Activated CD4-positive, CD25-positive, alpha-beta regulatory T cell (primary cell): ENCODE measurements around the gene CLNK.
"Not testable (repeated sequence)": the region's sequence is repeated elsewhere in the genome, so short reads cannot be mapped to it uniquely, and the experiment has no call there.

Experiments used
- DNase-seq, 4 experiments: peaks; one replicate each; lab custom pipeline; 2025; lab: John Stamatoyannopoulos, UW

CLNK gene

DNA sequence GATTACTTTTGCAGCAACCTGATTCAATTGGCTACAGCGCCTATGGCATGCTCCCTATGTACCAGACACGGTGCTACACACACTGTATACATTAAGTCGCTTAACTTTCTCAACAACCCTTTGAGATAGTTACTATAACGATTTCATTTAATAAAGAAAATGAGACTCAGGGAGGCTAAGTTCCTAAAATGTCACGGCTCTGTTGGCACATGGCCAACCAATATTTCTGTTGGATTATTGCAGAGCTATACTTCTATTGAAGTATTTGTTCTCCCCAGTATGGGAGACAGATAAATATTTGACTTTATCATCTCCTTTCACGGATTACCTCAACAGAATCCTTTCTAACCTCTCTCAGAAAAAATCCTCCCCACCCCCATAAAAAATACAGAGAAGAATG, 25.3 kb downstream of the CLNK start:
- DNase-seq = no peak

DNA sequence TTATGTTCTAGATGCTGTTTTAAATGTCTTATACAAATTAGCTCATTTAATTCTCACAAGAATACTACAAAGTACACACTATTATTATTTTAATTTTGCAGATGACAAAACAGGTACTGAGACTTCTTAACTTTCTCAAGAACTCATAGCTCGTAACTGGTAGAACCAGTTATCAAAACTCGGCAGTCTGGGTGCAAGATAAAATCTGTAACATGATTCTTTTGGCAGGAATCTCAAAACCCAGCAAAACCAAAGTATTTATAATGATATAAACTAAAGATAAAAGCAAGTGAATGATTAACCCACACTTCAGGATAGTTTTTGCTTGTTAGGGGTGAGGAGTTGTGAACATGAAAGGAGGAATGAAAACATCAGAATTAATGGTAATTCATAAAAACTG, 27.6 kb downstream of the CLNK start:
- no peak for DNase-seq

DNA sequence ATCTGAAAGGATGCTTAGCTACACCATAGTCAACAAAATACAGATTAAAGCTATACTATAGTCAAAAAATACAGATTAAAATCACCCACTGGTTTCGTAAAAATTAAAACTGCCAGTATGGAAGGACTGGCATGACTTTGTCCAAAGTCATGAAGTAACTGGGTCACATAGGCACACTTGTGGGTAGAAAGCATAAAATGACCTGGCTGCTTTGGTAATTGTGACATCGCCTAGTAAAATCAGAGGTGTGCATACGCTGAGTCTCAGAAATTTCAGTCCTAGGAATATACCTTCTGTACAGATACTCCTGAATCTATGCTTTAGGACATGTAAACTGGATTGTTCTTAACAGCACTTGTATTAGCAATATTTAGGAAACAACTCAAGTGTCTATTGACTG, 28.1 kb downstream of the CLNK start:
- DNase-seq = no peak

DNA sequence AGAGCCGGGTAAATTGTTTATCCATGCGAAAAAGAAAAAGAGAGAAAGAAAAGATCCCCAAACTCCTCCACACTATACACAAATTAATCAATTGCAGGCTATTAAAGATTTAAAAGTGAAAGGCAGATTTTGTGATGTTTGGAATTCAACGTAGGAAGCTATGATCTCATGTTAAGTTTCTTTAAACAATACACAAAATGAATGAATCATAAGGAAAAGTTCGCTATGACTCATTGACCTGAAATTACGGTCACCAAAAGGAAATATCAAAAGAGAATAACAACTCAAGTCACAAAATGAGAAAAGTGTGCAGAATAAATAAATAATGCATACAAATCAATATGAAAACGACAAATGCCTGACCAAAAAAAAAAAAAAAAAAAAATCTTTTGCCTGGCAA, 28.6 kb downstream of the CLNK start:
- no peak for DNase-seq

DNA sequence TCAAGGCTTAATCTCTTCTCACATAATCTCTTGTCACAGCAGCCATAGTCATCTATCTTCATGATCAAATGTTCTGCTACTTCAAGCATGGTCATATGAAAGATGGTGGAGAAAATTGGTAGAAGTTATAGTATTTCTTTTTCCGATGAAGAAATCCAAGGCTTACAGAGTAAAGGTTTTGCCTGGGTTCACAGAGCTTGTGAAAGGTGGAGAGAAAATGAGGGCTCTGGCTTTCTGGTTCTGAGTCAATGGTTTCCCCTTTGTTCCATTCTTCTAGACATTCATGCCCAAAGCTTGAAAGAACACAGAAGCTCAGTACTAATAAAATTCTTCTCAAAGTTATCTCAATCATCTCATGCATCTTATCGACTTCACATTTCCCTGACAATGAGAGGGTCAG, 36.1 kb downstream of the CLNK start:
- DNase-seq = no peak

DNA sequence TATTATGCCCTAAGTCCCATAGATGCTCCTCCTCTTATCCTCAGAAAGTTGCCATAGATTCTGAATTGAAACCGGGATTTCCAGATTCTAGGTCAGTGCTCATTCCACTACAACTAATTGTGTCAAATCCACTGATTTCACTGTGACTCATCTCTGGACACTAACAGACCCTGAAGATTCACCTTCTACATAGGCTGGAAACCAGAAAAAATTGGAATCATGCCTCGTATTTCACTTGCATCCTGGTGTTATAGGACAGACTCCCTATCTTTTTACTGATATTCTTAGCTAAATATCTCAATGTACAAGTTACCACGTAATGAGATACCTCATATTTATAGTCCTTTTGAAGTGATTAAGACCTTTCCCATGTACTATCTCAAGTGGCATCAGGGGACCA, 36.7 kb downstream of the CLNK start:
- DNase-seq = no peak

DNA sequence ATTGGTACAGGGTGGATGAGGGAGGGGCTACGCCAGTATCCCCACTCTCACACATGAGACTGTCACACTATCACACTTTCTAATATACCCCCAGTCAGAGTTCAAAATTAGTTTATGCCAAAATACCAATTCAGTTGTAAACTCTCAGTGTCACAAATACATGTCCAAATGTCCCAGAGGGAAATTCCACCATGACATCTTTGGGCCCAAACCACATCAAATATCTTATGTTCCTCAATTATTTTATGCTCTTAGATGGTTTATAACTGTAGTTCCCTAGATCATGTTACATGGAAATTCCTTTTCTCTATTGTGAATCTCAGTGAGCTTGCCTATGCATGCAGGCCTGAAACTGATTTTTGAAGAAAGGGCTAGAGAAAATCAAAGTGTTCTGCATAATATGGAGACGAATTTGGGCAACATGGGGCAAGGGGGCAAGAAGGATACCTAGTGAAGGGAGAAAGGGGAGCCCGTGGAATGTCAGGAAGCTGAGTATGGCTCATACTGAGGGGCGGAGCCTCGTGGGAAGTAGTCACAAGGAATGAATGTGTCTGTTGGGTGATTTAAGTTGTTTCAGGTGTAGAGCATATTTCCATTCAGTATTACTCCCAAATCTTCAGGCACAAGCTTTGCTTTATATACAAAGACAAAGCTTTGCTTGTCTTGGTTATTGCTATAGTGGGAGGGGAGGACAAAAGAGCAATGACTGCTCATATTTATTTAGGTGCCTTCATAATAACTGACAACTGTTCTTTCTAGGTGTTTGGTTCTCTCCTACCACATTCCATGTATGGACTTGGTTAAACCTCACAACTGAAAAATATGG, 40.8 kb downstream of the CLNK start:
- no peak for DNase-seq

DNA sequence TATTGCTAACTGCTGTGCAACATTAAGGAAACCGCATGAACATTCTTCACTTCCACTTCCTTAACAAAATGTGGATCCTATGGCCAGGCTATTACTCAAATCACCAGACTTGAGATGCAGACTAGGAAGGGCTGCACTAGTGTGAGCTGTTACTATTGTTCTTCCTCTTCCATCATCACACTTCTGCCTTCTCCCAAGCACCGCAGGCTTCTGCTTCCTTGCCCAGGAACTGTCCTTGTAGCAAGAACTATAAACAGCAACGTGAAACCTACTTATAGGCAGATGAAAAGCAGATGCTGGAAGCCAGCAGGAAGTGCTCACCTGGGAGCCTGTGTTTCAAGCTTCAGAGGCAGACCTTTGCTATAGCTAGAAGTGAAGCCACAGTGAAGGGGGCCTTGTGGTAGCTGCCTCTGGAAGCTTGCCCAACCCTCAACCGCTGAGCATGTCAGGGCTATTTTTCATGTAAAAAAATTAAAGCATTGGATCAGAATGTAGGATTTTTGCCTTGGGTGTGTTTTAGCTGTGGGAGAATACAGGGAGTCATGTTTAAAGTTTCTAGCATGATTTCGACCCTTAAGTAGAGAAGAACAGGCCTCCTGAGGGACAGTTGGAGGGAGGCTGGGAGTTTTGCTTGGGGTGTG, 43.9 kb downstream of the CLNK start:
- DNase-seq = no peak

DNA sequence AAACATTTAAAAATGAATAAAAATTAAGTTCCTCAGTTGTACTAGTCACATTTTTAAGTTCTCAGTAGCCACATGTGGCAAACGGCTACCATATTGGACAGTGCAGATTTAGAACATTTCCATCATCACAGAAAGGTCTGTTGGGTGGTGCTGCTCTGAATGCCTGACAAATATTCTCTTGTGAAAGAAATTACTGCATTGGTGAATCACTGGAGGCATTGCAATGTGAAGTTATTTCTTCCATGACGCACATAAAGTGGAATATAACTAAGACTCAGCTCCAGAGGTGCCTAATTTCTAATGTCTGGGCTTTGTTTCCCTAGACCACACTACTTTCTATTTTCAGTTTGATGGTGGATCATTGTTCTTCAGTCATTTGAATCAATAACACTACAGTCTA, 44.9 kb downstream of the CLNK start:
- no peak for DNase-seq

DNA sequence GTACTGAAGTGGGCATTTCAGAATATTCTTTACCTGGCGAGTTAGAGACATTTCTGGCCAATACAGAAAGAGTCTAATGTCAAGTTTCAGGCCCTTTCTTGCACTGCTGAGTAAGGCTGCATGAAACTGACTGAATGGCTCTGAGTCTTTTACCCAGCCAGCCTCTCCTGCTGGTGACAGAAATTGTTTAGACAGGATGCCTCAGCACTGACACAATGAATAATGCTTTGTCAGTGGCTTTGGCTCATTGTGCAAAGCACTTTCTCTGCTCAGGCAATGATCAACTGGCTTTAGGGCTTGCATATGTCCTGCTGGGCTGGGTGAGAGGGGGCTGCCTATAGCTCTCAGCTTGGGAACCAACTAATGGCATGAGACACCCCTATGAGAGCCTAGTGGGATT, 45.5 kb downstream of the CLNK start:
- no peak for DNase-seq

DNA sequence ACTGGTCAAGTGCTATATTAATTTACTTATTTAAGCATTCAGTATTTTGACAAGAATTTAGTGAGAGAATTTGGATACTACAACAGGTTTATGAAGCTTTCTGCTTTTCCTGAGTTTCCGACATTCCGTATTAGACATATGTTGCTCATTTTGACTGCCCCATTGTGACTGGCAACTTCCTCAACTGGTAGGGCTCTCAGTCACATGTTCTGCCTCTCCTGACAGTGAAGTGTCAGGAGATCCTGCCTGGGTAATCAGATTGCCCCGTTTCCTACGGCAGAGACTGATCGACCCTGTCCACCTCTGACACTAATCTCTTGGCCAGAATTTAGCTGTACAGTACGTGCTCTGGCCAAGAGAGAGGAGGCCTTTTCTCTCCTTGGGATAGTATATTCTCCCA, 49.5 kb downstream of the CLNK start:
- no peak for DNase-seq

DNA sequence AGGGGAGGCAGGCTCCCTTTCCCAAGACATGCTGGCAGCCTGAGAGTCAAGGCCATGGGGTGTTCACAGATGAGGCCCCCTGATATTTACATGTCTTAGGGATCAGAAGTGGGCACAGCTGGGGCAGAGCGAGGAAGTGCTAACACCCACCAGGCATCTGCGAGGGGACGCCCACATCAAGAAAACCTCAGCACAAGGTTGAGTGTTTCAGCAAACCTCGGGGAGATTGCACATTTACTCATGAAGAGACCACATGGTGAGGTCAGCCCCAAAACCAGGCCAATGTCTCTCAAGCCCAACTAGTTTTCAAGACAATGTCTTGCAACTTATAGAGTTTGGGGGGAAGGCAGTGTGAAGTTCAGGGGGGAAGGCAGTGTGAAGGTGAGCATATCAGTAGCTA, 55.2 kb downstream of the CLNK start:
- no peak for DNase-seq

DNA sequence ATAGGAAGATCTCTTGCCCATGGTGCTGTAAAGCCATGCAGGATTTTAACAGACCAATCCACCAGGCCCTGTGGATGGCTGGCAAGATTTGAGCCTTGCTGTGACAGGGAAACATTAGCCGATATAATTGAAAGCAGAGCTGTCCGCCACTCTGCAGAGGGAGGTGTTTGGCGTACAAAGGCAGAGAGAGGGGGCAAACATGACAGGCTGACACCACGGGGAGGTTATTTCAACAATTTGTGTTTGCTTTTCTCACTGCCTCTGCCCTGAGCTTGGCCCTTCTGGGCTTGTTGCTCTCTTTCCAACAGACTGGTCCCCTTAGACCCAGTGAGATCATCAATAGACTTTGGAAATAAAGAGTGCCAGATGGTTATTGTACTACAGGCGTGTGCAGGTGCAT, 59.4 kb downstream of the CLNK start:
- no peak for DNase-seq

DNA sequence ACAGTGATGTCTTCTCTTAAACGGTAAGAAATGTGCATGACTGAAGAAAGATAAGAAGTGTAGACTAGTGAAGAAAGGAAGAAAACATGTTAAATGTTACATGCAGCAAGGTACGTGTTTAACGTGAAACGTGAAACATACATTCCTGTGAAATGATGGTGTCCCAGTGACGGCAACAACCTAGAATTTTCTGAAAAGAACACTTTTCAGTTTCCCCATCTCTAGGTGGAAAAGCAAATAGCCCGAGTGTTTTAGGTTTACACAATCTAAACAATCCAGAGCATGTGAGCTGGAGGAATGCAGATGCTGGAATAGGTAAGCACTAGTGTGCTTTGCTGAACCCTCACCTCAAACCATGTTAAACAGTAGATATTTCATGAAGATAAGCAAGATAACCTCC, 60.7 kb downstream of the CLNK start:
- no peak for DNase-seq

DNA sequence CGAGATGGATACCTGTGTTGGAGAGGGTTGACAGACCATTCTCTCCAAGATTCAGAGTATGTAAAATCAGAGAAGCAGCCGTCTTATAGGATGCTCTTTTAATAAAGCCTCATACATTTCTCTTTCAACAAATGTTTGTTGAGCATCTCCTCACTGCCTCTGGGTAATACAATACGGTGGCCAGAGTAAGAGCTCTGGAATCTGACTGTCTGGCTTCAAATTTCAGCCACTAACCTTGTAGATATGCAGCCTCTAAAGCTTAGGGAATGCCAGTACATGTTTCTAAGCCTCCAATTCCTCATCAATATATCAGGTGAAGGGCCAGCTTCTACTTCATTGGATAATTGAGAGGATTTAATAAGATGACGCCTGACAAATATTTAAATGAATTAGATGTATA, 61.3 kb downstream of the CLNK start:
- no peak for DNase-seq

DNA sequence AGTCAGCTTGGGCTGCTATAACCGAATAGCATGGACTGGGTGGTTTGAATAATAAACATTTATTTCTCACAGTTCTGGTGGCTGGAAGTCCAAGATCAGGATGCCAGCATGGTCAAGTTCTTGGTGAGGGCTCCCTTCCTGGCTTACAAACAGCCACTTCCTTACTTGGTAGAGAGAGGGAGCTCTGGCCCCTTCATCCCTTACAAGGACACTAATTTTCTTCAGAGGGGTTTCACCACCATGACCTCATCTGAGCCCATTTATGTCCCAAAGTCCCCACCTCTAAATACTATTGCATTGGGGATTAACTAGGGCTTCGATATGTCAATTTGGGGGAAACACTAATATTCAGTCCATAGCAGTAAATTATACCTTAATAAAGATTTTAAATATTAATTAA, 61.8 kb downstream of the CLNK start:
- no peak for DNase-seq

DNA sequence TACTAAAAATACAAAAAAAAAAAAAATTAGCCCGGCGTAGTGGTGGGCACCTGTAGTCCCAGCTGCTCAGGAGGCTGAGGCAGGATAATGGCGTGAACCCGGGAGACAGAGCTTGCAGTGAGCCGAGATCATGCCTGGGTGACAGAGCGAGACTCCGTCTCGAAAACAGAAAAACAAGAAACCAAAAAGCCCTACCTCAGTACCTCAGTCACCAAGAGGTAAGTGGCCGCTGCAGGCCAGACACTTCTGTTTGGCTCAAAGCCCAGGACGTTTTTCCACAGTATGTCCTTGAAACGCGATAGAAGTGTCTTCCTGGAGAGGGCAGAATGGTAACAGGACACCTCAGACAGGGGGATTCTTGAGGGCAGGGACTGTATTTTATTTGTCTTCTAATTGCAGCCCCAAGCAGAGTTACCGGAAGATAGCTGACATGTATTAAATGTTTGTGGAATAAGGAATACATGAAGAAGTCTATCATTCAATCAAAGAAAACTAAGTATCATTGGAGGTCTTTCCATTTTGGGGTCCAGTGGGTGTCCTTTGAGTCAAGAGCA, 63.6 kb downstream of the CLNK start:
- no peak for DNase-seq

DNA sequence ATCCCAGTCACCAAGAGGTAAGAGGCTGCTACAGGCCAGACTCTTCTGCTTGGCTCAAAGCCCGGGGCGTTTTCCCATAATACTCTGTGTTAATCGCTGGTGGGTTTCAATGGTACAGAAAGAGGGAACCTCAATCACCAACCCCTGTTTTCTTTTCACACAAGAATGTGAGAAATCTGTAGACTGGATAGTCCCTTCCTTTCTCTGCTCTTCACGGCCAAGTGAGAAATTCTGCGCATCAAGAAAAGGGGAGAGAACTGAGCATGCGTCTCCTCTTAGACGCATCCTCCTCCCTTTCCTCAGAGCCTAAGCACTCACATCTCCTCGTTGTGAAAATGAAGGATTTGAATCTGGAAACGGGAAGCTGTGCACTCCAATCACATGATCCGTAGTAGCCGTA, 64.7 kb downstream of the CLNK start:
- no peak for DNase-seq

DNA sequence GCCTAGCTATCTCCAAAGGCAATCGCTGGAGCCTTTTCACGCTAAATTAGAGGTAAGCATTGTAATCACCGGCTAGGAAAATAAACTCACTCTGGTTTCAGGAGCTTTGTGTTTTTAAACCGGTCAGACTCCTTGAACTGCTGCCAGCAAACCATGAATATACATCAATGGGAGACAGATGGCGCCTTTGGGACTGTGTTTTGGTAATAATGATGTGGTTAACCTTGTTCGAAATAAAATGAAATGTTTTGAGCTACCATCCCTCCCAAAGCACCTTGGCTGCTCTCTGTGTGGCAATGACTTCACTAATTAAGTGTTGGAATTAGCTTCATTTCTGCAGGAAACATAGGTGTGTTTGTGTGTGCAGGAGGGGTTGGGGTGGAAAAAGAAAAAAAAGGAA, 65.3 kb downstream of the CLNK start:
- no peak for DNase-seq

DNA sequence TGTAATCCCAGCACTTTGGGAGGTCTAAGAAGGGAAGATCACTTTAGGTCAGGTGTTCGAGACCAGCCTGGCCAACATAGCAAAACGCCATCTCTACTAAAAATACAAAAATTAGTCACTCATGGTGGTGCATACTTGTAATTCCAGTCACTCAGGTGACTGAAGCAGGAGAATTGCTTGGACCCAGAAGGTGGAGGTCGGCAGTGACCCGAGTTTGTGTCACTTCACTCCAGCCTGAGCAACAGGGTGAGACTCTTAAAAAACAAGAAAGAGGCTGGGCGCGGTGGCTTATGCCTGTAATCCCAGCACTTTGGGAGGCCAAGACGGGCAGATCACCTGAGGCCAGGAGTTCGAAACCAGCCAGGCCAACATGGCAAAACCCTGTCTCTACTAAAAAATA, 69.6 kb downstream of the CLNK start:
- DNase-seq = not testable (repeated sequence)

DNA sequence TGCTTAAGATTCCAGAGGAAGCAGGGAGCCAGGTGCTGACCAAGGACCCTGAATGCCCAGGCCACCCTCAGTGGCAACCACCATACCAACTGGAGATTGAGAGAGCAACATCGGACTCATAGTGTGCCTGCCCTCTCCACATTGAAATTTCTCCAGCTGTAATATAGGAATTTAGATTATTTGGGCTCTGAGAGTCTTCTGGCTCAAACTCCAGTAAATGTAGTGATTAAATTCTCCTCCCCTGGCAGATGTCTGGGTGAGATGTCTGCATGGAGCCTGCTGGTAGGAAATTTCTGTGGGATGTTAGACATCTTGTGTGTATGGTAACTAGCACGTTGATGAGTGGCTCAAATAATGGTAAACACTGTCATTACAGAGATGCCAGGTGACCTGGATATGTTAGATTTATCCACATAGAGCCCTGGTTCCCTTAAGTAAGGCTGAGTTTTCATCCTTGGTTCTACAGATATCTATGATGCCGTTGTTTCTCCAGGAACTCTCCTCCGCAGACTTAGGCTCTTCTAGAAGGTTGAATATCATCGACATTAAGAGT, 70.6 kb downstream of the CLNK start:
- DNase-seq = no peak

DNA sequence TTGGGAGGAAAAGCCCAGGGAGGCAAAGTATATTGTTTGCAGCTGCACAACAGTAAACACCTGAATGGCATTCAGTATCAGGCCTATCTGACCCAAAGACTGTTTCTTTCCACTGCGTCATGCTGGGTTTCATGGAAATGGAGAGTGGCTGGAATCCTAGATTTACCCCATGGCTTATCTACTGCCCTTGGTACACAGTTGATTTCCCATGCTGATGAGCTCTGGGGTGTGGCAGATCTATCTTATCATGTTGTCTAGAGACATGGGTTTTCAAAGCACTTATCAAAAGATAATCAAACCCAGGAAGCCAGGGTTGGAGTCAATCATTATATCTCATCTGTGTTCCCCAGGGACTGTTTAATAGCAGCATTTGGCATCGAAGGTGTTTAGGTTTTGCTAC, 72.1 kb downstream of the CLNK start:
- DNase-seq = no peak

DNA sequence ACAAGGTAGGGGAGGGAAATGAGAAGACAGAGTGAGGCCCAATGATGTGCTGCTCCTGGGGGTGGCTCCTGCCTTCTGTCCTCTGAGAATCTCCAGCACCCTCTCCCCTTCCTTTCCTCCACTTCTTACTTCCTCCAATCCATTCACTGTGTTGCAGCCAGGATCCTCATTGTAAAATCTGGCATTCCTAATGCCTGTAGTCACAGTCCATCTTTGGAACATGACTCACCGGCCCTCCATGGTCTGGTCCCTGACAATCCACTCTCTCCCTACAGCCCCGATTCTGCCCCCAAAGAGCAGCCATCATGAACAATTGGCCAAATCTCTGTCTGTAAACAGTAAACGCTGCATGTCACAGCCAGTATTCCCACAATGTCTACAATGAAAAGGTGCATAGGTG, 72.9 kb downstream of the CLNK start:
- DNase-seq = no peak
